GM12878 (cell line): ENCODE results near the gene DRAXIN. TPM values are rescaled to one million over a fixed set of nuclear protein-coding genes. Genes with fewer than 3 reads are reported as not detected.

Experiments
- ATAC-seq: fragments of 200-7000 bp; cut with Tn5 transposase; 3 replicates; pipeline ENCODE4 v1.9.1; 2020; ENCODE audit warnings: mild to moderate bottlenecking, moderate library complexity
- BruUV-seq: library from RNA; stranded (reverse); fragments of 400-500 nt; replicated peaks from 2 replicates; lab custom pipeline; 2021; lab: Mats Ljungman, UMichigan
- CTCF ChIA-PET: fragments of 300-600 bp; sonication (Branson Sonifier 250); formaldehyde crosslinking; extraction: SDS; loops from one replicate; lab custom pipeline; 2021; ENCODE audit warnings: inconsistent platforms; lab: Yijun Ruan, JAX
- POLR2A ChIA-PET: fragments of 350-600 bp; formaldehyde crosslinking; extraction: SDS; loops from one replicate; lab custom pipeline; 2021; ENCODE audit warnings: inconsistent platforms; lab: Charles Lee
- RAD21 ChIA-PET: fragments of 300-600 bp; sonication (Branson Sonifier 250); formaldehyde crosslinking; loops from one replicate; lab custom pipeline; 2023; ENCODE audit warnings: antibody characterized with exemption; ENCODE audit not compliant: unreplicated experiment; lab: Charles Lee
- SMC1A ChIA-PET: fragments of 300-600 bp; sonication (Branson Sonifier 250); formaldehyde crosslinking; loops from one replicate; lab custom pipeline; 2023; ENCODE audit not compliant: unreplicated experiment, uncharacterized antibody; lab: Charles Lee
- DNase-seq: peaks from one replicate; pipeline ENCODE4 v3.0.0-alpha.2; 2011; ENCODE audit warnings: low read depth, low spot score
- FAIRE-seq: peaks from 3 replicates; lab custom pipeline; 2011; peaks lifted over from hg19 to GRCh38; lab: Jason Lieb, UNC
- H2AFZ ChIP-seq: 2 replicates; pipeline ENCODE4 v1.6.0; 2011; ENCODE audit warnings: low read depth, low read length, control low read depth; ENCODE audit not compliant: control insufficient read depth
- H3K27ac ChIP-seq: 2 replicates; pipeline ENCODE4 v1.5.1; 2011; ENCODE audit warnings: control low read depth; ENCODE audit not compliant: control insufficient read depth, insufficient read depth
- H3K27me3 ChIP-seq, 2 experiments: replicated peaks in 1 of 2; 2 replicates each; pipeline versions ENCODE4 v1.6.0 to v1.6.1; 2011; ENCODE audit warnings: low read length in 1 of 2; ENCODE audit not compliant: control insufficient read depth in 2 of 2, insufficient read depth in 2 of 2
- H3K36me3 ChIP-seq, 2 experiments: 2 replicates each; pipeline ENCODE4 v1.5.1; 2011; ENCODE audit warnings: low read length in 1 of 2; ENCODE audit not compliant: control insufficient read depth in 2 of 2, insufficient read depth in 2 of 2
- H3K4me1 ChIP-seq: 2 replicates; pipeline ENCODE4 v1.6.1; 2011; ENCODE audit warnings: mild to moderate bottlenecking, low read length, moderate library complexity, mixed read lengths; ENCODE audit not compliant: control insufficient read depth, insufficient read depth
- H3K4me2 ChIP-seq: 2 replicates; pipeline ENCODE4 v1.6.0; 2011; ENCODE audit warnings: control low read depth; ENCODE audit not compliant: control insufficient read depth, insufficient read depth
- H3K4me3 ChIP-seq: fragments of 200-600 bp; sonication (generic); 2 replicates; pipeline ENCODE4 v1.5.1; 2016
- H3K79me2 ChIP-seq: 2 replicates; pipeline ENCODE4 v1.6.0; 2011; ENCODE audit warnings: low read length; ENCODE audit not compliant: control insufficient read depth, insufficient read depth
- H3K9ac ChIP-seq: 2 replicates; pipeline ENCODE4 v1.8.0; 2011; ENCODE audit warnings: low read length, control low read depth, mixed read lengths; ENCODE audit not compliant: control insufficient read depth, insufficient read depth
- H3K9me3 ChIP-seq: replicated peaks from 3 replicates; pipeline ENCODE4 v1.5.1; 2011; ENCODE audit warnings: mild to moderate bottlenecking, low read length; ENCODE audit not compliant: control insufficient read depth, insufficient read depth
- H4K20me1 ChIP-seq: 2 replicates; pipeline ENCODE4 v1.6.0; 2011; ENCODE audit not compliant: control insufficient read depth, insufficient read depth
- EED ChIP-seq: sonication (generic); IDR thresholded peaks from 2 replicates; pipeline ENCODE4 v1.6.1; 2016; ENCODE audit warnings: antibody characterized with exemption, low read depth
- HDGF ChIP-seq: fragments of 450-650 bp; IDR thresholded peaks from 2 replicates; pipeline ENCODE4 v1.6.1; 2016; ENCODE audit warnings: antibody characterized with exemption
- RAD21 ChIP-seq: IDR thresholded peaks from 2 replicates; pipeline ENCODE4 v1.6.1; 2011; ENCODE audit warnings: mild to moderate bottlenecking, low read depth, low read length, moderate library complexity; ENCODE audit not compliant: insufficient read depth
- RAD51 ChIP-seq: fragments of 450-650 bp; IDR thresholded peaks from 2 replicates; pipeline ENCODE4 v1.6.1; 2016; ENCODE audit warnings: moderate library complexity, mild to moderate bottlenecking, inconsistent platforms
- RB1 ChIP-seq: fragments of 450-650 bp; formaldehyde crosslinking; IDR thresholded peaks from 2 replicates; pipeline ENCODE4 v1.6.1; 2017; ENCODE audit warnings: mild to moderate bottlenecking, borderline replicate concordance
- SPI1 ChIP-seq: IDR thresholded peaks from 2 replicates; pipeline ENCODE4 v1.6.1; 2011; ENCODE audit warnings: low read depth, mild to moderate bottlenecking, low read length, moderate library complexity, borderline replicate concordance; ENCODE audit not compliant: insufficient read depth
- WRNIP1 ChIP-seq: IDR thresholded peaks from 2 replicates; pipeline ENCODE4 v1.6.1; 2011; ENCODE audit warnings: low read depth, low read length, improper control_type of control experiment, borderline replicate concordance
- WGBS: methylation state at CpG from one replicate; pipeline ENCODE4 v1.1.6; 2016; ENCODE audit warnings: low lambda C conversion rate; ENCODE audit not compliant: insufficient replicate concordance, insufficient coverage; ENCODE audit errors: missing lambda C conversion rate; 5-methylcytosine and 5-hydroxymethylcytosine counted together
- in situ Hi-C: fragments of 300-500 bp; cut with MboI; formaldehyde crosslinking; loops from 9 replicates; pipeline ENCODE4 v1.14.3; 2018; ENCODE audit warnings: mixed read lengths
- intact Hi-C: fragments of 100-400 bp; cut with micrococcal nuclease; formaldehyde crosslinking; loops from one replicate; pipeline ENCODE4 v1.14.2; 2022; ENCODE audit not compliant: unreplicated experiment
- polyA plus RNA-seq, 11 experiments: library from polyadenylated mRNA; depleted of rRNA in 4 of 11; unstranded in 6 of 11; stranded (reverse) in 5 of 11; fragments of >200 nt; fragmentation: Nextera tagmentation in 4 of 11; fragmentation: Illumina TruSeq in 1 of 11; extraction: Ambion mirVana in 4 of 11; extraction: Trizol in 1 of 11; gene quantifications; 1 replicate in 1 of 11; 2 replicates in 10 of 11; pipeline versions ENCODE4 v1.2.1 to v1.2.3, GENCODE V29; 2011 to 2016; ENCODE audit warnings: inconsistent platforms in 2 of 11, missing spikeins in 2 of 11, low read depth in 1 of 11
- total RNA-seq, 4 experiments: library from RNA; depleted of rRNA in 3 of 4; stranded (reverse); fragments of >200 nt in 3 of 4; fragmentation: Illumina TruSeq in 1 of 4; extraction: Trizol in 1 of 4; gene quantifications; 2 replicates each; pipeline versions ENCODE4 v1.2.1 to v1.2.3, GENCODE V29; 2013 to 2021

The DRAXIN gene
- total and polyA plus RNA-seq, 10 of the 15 experiments (the other 5 are each of a cell fraction or from before 2014, with no cell fraction given) = 0.01 to 0.05 (median 0.03) TPM; not detected in 3

GRCh38 chr1:11738096-11738495, 46.6 kb downstream of the DRAXIN start:
- SMC1A ChIA-PET = interaction anchor here (1.0 to 1.4 kb wide), 2 partner anchors 16 to 60 kb away, joined by 3 to 8 read pairs; no protein-coding TSS in a partner anchor
- no peak overlapping the region for H3K27ac ChIP-seq
- RAD21 ChIA-PET = interaction anchor here (0.7 to 1.1 kb wide), 2 partner anchors 13 to 65 kb away, joined by 3 to 4 read pairs; no protein-coding TSS in a partner anchor
- CTCF ChIA-PET = interaction anchor here (1.5 to 1.7 kb wide), 3 partner anchors 11 to 100 kb away, joined by 4 to 6 read pairs (median 5); no protein-coding TSS in a partner anchor
- H3K36me3 ChIP-seq = no peaks in the 10 kb centered on the region
- no peak overlapping the region for H3K4me3 ChIP-seq
- H3K27me3 ChIP-seq = no peaks in the 10 kb centered on the region
- peaks cover 15% of the 10 kb centered on the region for H3K4me1 ChIP-seq
- intact Hi-C loops = no loop called here
- no peak overlapping the region for H2AFZ ChIP-seq
- ATAC-seq (no peak), FAIRE-seq (no peak), DNase-seq (no peak)
- in situ Hi-C loops = no loop called here
- no peaks in the 10 kb centered on the region for H3K9me3 ChIP-seq
- POLR2A ChIA-PET = interaction anchor here (1.1 kb wide), 1 partner anchor 281 kb away, joined by 3 read pairs; the partner anchor contains the start of gene MIIP
- BruUV-seq = no TSS peak
- TF ChIP-seq WRNIP1 (no peak), RB1 (no peak), HDGF (no peak)
- no peak overlapping the region for H3K4me2 ChIP-seq
- no peak overlapping the region for H3K9ac ChIP-seq
- no peaks in the 10 kb centered on the region for H4K20me1 ChIP-seq
- H3K79me2 ChIP-seq = no peaks in the 10 kb centered on the region
- WGBS = 70% methylated on average over 2 of the region's 2 CpGs

GRCh38 chr1:11738783-11739182, 47.3 kb downstream of the DRAXIN start:
- intact Hi-C loops = no loop called here
- BruUV-seq = no TSS peak
- H3K79me2 ChIP-seq = no peaks in the 10 kb centered on the region

More at GRCh38 chr1:11738783-11739182, 47.3 kb downstream of the DRAXIN start:
- no peaks in the 10 kb centered on the region for H3K9me3 ChIP-seq
- no peaks in the 10 kb centered on the region for H3K27me3 ChIP-seq
- no peak overlapping the region for H3K4me3 ChIP-seq
- SMC1A ChIA-PET = no interaction called here
- no peaks in the 10 kb centered on the region for H4K20me1 ChIP-seq
- RAD21 ChIA-PET = no interaction called here
- in situ Hi-C loops = no loop called here
- TF ChIP-seq SPI1 = peak; percentile 40; the same call in 1 of the 2 replicates
- no peak for TF ChIP-seq RAD21
- no peak for TF ChIP-seq RAD51
- no peak for TF ChIP-seq EED
- WGBS = 75% methylated on average over 6 of the region's 6 CpGs
- POLR2A ChIA-PET = no interaction called here
- no peak for DNase-seq
- no peak overlapping the region for H3K4me2 ChIP-seq
- no peak for FAIRE-seq
- no peak overlapping the region for H3K27ac ChIP-seq
- no peak overlapping the region for H3K9ac ChIP-seq
- H3K4me1 ChIP-seq = peaks cover 15% of the 10 kb centered on the region
- no peak overlapping the region for H2AFZ ChIP-seq
- no peak for ATAC-seq
- H3K36me3 ChIP-seq = no peaks in the 10 kb centered on the region
- CTCF ChIA-PET = interaction anchor here (1.5 kb wide), 1 partner anchor 93 kb away, joined by 4 read pairs; no protein-coding TSS in a partner anchor
